ENCODE data around the gene RNF187.

Gene RNF187

GRCh38 chr1:228513236-228513900 lies 26.2 kb downstream of the RNF187 start:
- no peak for DNase-seq (ENCODE audit: extremely low read depth, low read depth)
- no peak for TF ChIP-seq CTCF (IDR thresholded peaks at IDR 0.05; ENCODE audit: low read depth, low read length)

GRCh38 chr1:228514421-228514820 lies 27.2 kb downstream of the RNF187 start:
- no peak for DNase-seq (ENCODE audit: extremely low read depth, low read depth)
- no peak for TF ChIP-seq CTCF (IDR thresholded peaks at IDR 0.05; ENCODE audit: low read depth, low read length)

GRCh38 chr1:228515200-228515834 lies 28.1 kb downstream of the RNF187 start:
- TF ChIP-seq CTCF (IDR thresholded peaks at IDR 0.05; ENCODE audit: low read depth, low read length): peak; percentile 72
- peak; percentile 16 for DNase-seq (ENCODE audit: extremely low read depth, low read depth)

GRCh38 chr1:228517655-228518054 lies 30.5 kb downstream of the RNF187 start:
- no peak for DNase-seq (ENCODE audit: extremely low read depth, low read depth)
- TF ChIP-seq CTCF (IDR thresholded peaks at IDR 0.05; ENCODE audit: low read depth, low read length): no peak

GRCh38 chr1:228527596-228527995 lies 40.4 kb downstream of the RNF187 start:
- DNase-seq (ENCODE audit: extremely low read depth, low read depth): no peak
- TF ChIP-seq CTCF (IDR thresholded peaks at IDR 0.05; ENCODE audit: low read depth, low read length): no peak

GRCh38 chr1:228528612-228529011 lies 41.4 kb downstream of the RNF187 start:
- no peak for TF ChIP-seq CTCF (IDR thresholded peaks at IDR 0.05; ENCODE audit: low read depth, low read length)
- DNase-seq (ENCODE audit: extremely low read depth, low read depth): no peak

- DNase-seq (ENCODE audit: extremely low read depth, low read depth): no peak
- TF ChIP-seq CTCF (IDR thresholded peaks at IDR 0.05; ENCODE audit: low read depth, low read length): no peak
Observed at GRCh38 chr1:228530086-228530758, 43.0 kb downstream of the RNF187 start.

Data from AG09319 (cell line).